ENCODE measurements around the gene STON2. TPM values are rescaled to one million over a fixed set of nuclear protein-coding genes. Genes with fewer than 3 reads are reported as not detected.

Gene STON2
- total RNA-seq, 2 donors from 2014 or later, result 8.6 to 14.1 TPM

DNA sequence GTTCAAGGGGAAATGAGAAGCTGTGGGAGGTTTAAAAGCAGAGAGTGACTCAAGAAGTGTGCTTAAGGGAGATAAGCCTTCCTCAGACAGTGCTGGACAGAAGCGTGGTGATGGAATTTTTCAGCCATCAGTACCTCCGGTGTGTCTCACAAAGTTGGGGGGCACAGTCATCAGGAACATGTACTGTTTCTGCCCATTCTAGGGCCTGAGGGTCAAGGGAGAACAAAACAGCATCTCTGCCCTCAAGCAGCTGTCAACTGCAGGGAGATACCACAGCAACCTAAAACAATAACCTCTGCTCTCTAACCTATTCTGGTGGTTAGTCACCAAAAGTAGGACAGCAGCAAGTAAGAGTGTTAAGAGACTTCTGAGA, 2.0 kb upstream of the STON2 start:
- H3K4me3 ChIP-seq, result no peak overlapping the region
- TF ChIP-seq CTCF (IDR thresholded peaks at IDR 0.05), result no peak
- H3K9me3 ChIP-seq, result no peaks in the 10 kb centered on the region
- H3K36me3 ChIP-seq, result no peaks in the 10 kb centered on the region
- no peak for DNase-seq (ENCODE audit: low spot score)
- H3K27ac ChIP-seq, result peak overlapping the region in 1 of 2 donors; percentile 73
- no peaks in the 10 kb centered on the region for H3K4me1 ChIP-seq
- no peaks in the 10 kb centered on the region for H3K27me3 ChIP-seq

DNA sequence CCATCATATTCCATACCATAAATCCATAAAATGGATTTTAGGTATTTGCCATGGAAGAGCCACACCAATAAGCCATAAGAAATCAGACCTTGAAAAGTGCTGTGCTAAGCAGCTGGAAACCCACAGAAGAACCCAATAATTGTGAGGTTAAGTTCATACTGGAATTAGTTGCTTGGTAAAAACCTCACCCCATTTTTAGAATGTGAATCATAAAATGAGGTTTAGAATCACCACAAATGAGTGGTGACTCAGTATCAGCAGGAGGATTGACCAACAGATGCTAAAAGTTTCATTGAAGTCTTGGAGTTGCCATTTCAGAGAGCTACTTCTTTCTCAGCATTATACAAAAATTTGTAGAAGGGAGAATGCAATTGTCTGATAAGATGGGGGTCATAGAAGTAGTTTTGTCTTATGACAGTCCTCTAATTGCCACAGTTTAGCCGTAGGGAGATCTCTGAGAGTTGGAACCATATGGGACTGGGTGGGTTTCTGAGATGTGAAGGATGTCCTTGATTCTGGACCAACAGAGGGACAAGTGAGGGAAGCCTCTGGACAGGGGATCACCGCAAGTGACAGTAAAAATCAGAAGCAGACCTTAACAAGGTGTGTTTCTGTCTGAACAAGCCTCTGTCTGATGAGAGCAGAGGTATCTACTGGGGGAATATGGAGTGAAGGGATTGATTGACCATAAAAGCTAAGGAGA, 1.4 kb upstream of the STON2 start:
- Histone ChIP-seq H3K36me3 (no peaks in the 10 kb centered on the region), H3K4me1 (no peaks in the 10 kb centered on the region), H3K27ac (peak overlapping the region; percentile 37 to 73), H3K9me3 (no peaks in the 10 kb centered on the region), H3K27me3 (no peaks in the 10 kb centered on the region), H3K4me3 (no peak overlapping the region)
- DNase-seq (ENCODE audit: low spot score), result no peak
- TF ChIP-seq CTCF (IDR thresholded peaks at IDR 0.05), result no peak

DNA sequence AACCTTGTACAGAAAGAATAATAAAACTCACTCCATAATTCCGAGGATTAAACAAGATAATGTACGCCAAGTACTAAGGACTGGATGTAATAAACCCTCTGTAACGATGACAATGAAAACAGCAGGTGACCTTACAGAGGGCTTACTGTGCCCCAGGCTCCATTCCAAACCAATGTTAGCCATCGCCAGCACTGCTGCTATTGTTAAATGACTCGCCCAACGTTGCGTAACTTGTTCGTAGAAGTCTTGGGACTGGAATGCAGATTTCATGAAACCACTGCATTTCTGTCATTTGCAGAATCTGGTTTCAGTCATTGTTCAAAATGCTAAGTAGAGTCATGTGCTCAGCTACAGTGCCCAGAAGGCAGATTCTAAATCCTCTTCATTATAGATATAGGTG, 728 bp upstream of the STON2 start:
- Histone ChIP-seq H3K4me3 (no peak overlapping the region), H3K9me3 (no peaks in the 10 kb centered on the region), H3K36me3 (no peaks in the 10 kb centered on the region), H3K27me3 (no peaks in the 10 kb centered on the region), H3K27ac (peak overlapping the region; percentile 37 to 73), H3K4me1 (no peaks in the 10 kb centered on the region)
- TF ChIP-seq CTCF (IDR thresholded peaks at IDR 0.05), result no peak
- peak; percentile 88 for DNase-seq (ENCODE audit: low spot score)

- no peak for DNase-seq (ENCODE audit: low spot score)
- Histone ChIP-seq H3K27me3 (no peaks in the 10 kb centered on the region), H3K36me3 (no peaks in the 10 kb centered on the region), H3K4me1 (no peaks in the 10 kb centered on the region), H3K9me3 (peaks cover 0 to 6% of the 10 kb centered on the region in 2 donors), H3K27ac (no peak overlapping the region), H3K4me3 (no peak overlapping the region)
- TF ChIP-seq CTCF (IDR thresholded peaks at IDR 0.05), result no peak
Observed at GRCh38 chr14:81398196-81398891, 1.8 kb downstream of the STON2 start.

DNA sequence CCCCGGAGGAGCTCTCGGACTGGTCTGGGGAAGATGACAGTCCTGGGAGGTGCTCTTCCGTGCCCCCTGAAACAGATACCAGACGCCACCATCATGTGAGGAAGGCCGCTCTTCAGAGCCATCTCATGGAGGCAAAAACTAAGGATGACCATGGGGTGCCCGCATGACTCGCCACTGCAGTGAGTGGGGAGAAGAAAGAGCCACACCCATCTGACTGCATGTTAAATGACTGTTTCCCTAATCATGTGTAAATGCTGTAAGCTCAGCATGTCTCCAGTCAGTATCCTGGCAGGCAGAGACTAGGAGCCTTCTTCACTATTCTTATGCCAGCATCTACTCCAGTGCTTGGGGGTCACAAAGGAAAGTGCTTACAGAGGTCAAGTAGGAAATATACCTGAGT, 4.0 kb downstream of the STON2 start:
- H3K27me3 ChIP-seq, result no peaks in the 10 kb centered on the region
- no peak overlapping the region for H3K4me3 ChIP-seq
- H3K36me3 ChIP-seq, result no peaks in the 10 kb centered on the region
- TF ChIP-seq CTCF (IDR thresholded peaks at IDR 0.05), result no peak
- peaks cover 0 to 6% of the 10 kb centered on the region in 2 donors for H3K9me3 ChIP-seq
- no peak overlapping the region for H3K27ac ChIP-seq
- DNase-seq (ENCODE audit: low spot score), result no peak
- no peaks in the 10 kb centered on the region for H3K4me1 ChIP-seq
